Thymus (tissue), 11 donors: ENCODE data around the gene FOXI1. TPM values are rescaled to one million over a fixed set of nuclear protein-coding genes. Genes with fewer than 3 reads are reported as not detected.
"Not testable (repeated sequence)": the region's sequence is repeated elsewhere in the genome, so short reads cannot be mapped to it uniquely, and the experiment has no call there.

Experiments used
- DNase-seq, 9 donors: peaks; one replicate each; pipeline ENCODE4 v3.0.0-alpha.2; 2013; ENCODE audit warnings: low spot score in 9 of 9, low read depth in 6 of 9, missing footprints in 1 of 9
- H3K27ac ChIP-seq, 2 donors: one replicate each; pipeline ENCODE4 v1.5.1; 2013; ENCODE audit warnings: control low read depth in 1 of 2, low read depth in 1 of 2, low read length in 1 of 2, mild to moderate bottlenecking in 1 of 2, moderate library complexity in 1 of 2
- H3K27me3 ChIP-seq, 2 donors: one replicate each; pipeline ENCODE4 v1.5.1; 2013; ENCODE audit warnings: low read length in 1 of 2; ENCODE audit not compliant: control insufficient read depth in 2 of 2, insufficient read depth in 1 of 2
- H3K36me3 ChIP-seq, 2 donors: one replicate each; pipeline ENCODE4 v1.5.1; 2013; ENCODE audit warnings: low read length in 1 of 2, mild to moderate bottlenecking in 1 of 2, moderate library complexity in 1 of 2; ENCODE audit not compliant: control insufficient read depth in 2 of 2, insufficient read depth in 2 of 2
- H3K4me1 ChIP-seq, 2 donors: one replicate each; pipeline ENCODE4 v1.5.1; 2013; ENCODE audit warnings: low read length in 2 of 2; ENCODE audit not compliant: control insufficient read depth in 2 of 2, insufficient read depth in 2 of 2
- H3K4me3 ChIP-seq, 2 donors: one replicate each; pipeline ENCODE4 v1.5.1; 2013; ENCODE audit warnings: low read length in 2 of 2, control low read depth in 1 of 2, mild to moderate bottlenecking in 1 of 2
- H3K9me3 ChIP-seq, 2 donors: one replicate each; pipeline ENCODE4 v1.5.1; 2013; ENCODE audit warnings: low read length in 1 of 2, mild to moderate bottlenecking in 1 of 2; ENCODE audit not compliant: control insufficient read depth in 2 of 2, insufficient read depth in 1 of 2
- WGBS: extraction: QIAGEN DNeasy Blood & Tissue Kit; methylation state at CpG from one replicate; pipeline ENCODE4 v1.1.7; 2013; 5-methylcytosine and 5-hydroxymethylcytosine counted together
- polyA plus RNA-seq: library from polyadenylated mRNA; stranded (reverse); fragments of 200-250 nt; gene quantifications from one replicate; pipeline ENCODE4 v1.2.3, GENCODE V29; 2013
- total RNA-seq: library from RNA; stranded (reverse); fragments of 120-200 nt; gene quantifications from one replicate; pipeline ENCODE4 v1.2.4, GENCODE V29; 2013
- donor health status: healthy.

The FOXI1 gene
- total and polyA plus RNA-seq, 2 donors, result 0.14 to 1.3 TPM

DNA sequence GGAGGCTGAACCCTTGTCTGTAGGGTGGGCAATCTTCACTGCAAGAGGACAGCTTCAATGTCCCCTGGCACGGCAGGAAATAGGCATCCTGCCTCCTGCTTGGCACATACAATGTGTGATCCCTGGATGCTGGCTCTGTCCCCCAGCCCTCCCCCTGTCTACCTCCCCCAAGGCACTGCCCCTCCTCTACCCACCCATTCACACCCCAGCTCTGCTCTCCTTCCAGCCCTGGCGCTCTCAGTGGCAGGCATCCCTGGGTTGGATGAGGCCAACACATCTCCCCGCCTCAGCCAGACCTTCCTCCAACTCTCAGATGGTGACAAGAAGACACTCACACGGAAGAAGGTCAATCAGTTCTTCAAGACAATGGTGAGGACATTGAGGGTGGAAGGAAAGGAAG, 24.1 kb upstream of the FOXI1 start:
- H3K4me1 ChIP-seq, result no peaks in the 10 kb centered on the region
- no peak overlapping the region for H3K4me3 ChIP-seq
- H3K36me3 ChIP-seq, result peaks cover 87 to 88% of the 10 kb centered on the region in 2 donors
- H3K27ac ChIP-seq, result no peak overlapping the region
- H3K27me3 ChIP-seq, result no peaks in the 10 kb centered on the region
- no peak for DNase-seq
- WGBS, result 97% methylated on average over 4 of the region's 4 CpGs
- peaks cover 0 to 4% of the 10 kb centered on the region in 2 donors for H3K9me3 ChIP-seq

DNA sequence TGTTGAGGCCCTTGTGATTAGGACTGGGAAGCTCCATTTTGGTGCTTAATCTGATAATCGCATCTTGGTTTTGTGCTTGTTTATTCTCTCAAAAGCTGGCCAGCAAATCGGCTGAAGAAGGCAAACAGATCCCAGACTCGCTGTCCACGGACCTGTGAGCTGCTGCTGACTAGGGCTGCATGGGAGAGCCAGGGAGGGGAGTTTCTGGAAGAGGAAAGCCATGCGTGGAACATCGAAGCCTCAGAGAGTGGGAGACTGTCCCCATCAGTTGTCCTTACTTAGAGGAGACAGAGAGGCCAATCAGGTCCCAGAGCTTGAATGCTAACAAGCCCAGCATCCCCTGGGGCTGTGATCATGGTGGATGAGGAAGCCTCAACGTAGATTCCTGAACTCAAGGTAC, 23.0 kb upstream of the FOXI1 start:
- H3K4me3 ChIP-seq, result no peak overlapping the region
- H3K27ac ChIP-seq, result no peak overlapping the region
- no peak for DNase-seq
- H3K27me3 ChIP-seq, result no peaks in the 10 kb centered on the region
- WGBS, result 98% methylated on average over 7 of the region's 7 CpGs
- H3K4me1 ChIP-seq, result no peaks in the 10 kb centered on the region
- H3K36me3 ChIP-seq, result peaks cover 80 to 89% of the 10 kb centered on the region in 2 donors
- H3K9me3 ChIP-seq, result peaks cover 0 to 4% of the 10 kb centered on the region in 2 donors

DNA sequence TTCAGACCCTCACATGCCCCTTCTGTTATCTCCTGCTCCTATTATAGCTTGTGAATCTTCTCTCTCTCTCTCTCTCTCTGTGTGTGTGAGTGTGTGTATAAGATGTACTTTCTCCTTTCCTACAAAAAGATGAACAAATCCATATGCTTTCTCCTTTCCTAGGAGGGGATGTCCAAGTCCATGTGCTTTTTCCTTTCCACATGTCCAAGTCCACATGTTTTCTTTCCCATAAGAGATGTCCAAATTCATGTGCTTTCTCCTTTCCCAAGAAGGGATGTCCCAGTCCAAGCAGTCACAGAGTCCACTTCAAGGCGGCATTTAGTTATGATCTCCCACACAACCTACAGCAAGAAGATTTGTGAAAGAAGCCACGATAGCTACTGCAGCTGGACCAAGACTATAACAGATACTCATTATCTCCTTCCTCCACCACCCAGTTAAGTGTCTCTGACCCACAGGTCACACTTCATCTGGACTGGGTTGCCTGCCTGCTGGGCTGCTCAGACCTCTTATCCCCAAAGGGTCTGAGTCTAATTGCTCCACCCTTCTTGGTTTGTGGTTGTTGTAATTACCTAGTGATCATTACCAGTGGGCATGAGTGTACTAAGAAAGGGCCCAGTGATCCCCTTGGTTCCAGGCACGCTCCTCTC, 18.4 kb upstream of the FOXI1 start:
- Histone ChIP-seq H3K4me3 (no peak overlapping the region), H3K4me1 (no peaks in the 10 kb centered on the region), H3K27me3 (no peaks in the 10 kb centered on the region), H3K9me3 (no peaks in the 10 kb centered on the region), H3K36me3 (peaks cover 34 to 44% of the 10 kb centered on the region in 2 donors), H3K27ac (no peak overlapping the region)
- 98% methylated on average over 3 of the region's 3 CpGs for WGBS
- DNase-seq, result no peak

GRCh38 chr5:170092455-170093101, 13.1 kb upstream of the FOXI1 start:
- Histone ChIP-seq H3K27me3 (no peaks in the 10 kb centered on the region), H3K4me1 (peaks cover 0 to 2% of the 10 kb centered on the region in 2 donors), H3K9me3 (no peaks in the 10 kb centered on the region), H3K4me3 (no peak overlapping the region), H3K27ac (no peak overlapping the region), H3K36me3 (peaks cover 1% of the 10 kb centered on the region in 2 donors)
- WGBS, result 76% methylated on average over 5 of the region's 5 CpGs
- DNase-seq, result no peak

DNA sequence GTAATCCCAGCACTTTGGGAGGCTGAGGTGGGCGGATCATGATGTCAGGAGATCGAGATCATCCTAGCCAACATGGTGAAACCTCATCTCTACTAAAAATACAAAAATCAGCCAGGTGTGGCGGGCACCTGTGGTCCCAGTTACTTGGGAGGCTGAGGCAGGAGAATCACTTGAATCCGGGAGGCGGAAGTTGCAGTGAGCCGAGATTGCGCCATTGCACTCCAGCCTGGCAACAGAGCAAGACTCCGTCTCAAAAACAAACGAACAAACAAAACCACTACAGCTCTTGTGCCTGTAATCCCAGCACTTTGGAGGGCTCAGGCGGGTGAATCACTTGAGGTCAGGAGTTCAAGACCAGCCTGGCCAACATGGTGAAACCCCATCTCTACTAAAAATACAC, 11.4 kb upstream of the FOXI1 start:
- not testable (repeated sequence) for H3K27me3 ChIP-seq
- 97% methylated on average over 10 of the region's 10 CpGs for WGBS

GRCh38 chr5:170095646-170096045, 10.1 kb upstream of the FOXI1 start:
- H3K27ac ChIP-seq, result no peak overlapping the region
- H3K9me3 ChIP-seq, result no peaks in the 10 kb centered on the region
- H3K4me3 ChIP-seq, result no peak overlapping the region
- peaks cover 0 to 2% of the 10 kb centered on the region in 2 donors for H3K4me1 ChIP-seq
- no peaks in the 10 kb centered on the region for H3K36me3 ChIP-seq
- 93% methylated on average over 1 of the region's 1 CpG for WGBS
- H3K27me3 ChIP-seq, result no peaks in the 10 kb centered on the region
- DNase-seq, result no peak

More for the DNA sequence above, 11.4 kb upstream of the FOXI1 start:
- DNase-seq, H3K27ac ChIP-seq, H3K4me3 ChIP-seq, H3K4me1 ChIP-seq, H3K9me3 ChIP-seq, H3K36me3 ChIP-seq: not testable (repeated sequence)

GRCh38 chr5:170097934-170098333, 7.8 kb upstream of the FOXI1 start:
- 58% methylated on average over 9 of the region's 9 CpGs for WGBS
- no peak overlapping the region for H3K27ac ChIP-seq
- DNase-seq, result no peak

DNA sequence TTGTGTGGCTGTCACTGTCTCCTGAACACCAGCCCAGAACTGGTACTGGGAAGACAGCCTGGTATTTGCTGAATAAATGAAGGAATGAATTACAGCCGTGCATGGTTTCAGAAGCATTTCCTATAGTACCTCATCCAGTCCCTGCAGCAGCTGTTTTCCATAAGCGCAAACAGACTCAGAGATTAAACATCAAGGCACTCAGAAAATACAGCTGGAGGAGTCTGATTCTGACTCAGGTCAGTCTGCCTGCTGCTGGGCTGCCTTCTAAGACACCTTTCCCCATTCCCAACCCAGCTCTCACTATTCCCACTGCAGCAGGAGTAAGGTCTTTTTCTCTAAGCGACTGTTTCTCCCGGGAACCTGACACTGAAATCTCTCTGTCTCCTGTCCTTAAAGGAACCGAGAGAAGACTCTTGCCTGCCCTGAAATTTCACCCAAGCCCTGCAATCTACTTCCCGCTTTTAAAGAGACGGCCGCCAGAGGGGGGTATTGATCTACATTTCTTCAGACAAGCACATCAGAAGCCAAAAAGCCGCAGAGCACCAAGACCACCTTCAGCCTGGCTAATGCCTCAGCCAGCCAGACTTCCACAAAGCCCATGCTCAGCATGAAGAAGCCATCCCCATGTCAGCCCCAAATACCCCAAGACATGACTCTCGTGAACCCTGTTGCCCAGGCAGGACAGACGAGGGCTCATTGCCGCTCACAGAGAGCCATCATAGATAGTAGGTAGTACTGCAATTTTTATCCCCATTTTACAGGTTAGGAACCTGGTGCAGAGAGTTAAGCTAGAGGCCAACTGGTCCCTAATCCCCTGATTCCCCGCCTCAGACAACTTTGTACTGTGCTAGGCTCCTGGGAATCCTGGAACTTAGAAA, 5.4 kb upstream of the FOXI1 start:
- Histone ChIP-seq H3K27me3 (no peaks in the 10 kb centered on the region), H3K4me3 (no peak overlapping the region), H3K9me3 (no peaks in the 10 kb centered on the region), H3K27ac (no peak overlapping the region), H3K36me3 (no peaks in the 10 kb centered on the region), H3K4me1 (no peaks in the 10 kb centered on the region)
- 38% methylated on average over 13 of the region's 13 CpGs for WGBS
- DNase-seq, result peak; percentile 34 to 86 (median 62)

More at GRCh38 chr5:170097934-170098333, 7.8 kb upstream of the FOXI1 start:
- Histone ChIP-seq H3K4me3 (no peak overlapping the region), H3K9me3 (no peaks in the 10 kb centered on the region), H3K4me1 (peaks cover 0 to 2% of the 10 kb centered on the region in 2 donors), H3K27me3 (no peaks in the 10 kb centered on the region), H3K36me3 (no peaks in the 10 kb centered on the region)

- no peak for DNase-seq
- H3K27ac ChIP-seq, result no peak overlapping the region
- no peaks in the 10 kb centered on the region for H3K36me3 ChIP-seq
- WGBS, result 100% methylated on average over 1 of the region's 1 CpG
- no peaks in the 10 kb centered on the region for H3K9me3 ChIP-seq
- H3K27me3 ChIP-seq, result peaks cover 2 to 5% of the 10 kb centered on the region in 2 donors
- no peaks in the 10 kb centered on the region for H3K4me1 ChIP-seq
- no peak overlapping the region for H3K4me3 ChIP-seq
Measured at GRCh38 chr5:170103447-170103846, 2.2 kb upstream of the FOXI1 start.
